ENCODE results near the gene ABCC9.

DNA sequence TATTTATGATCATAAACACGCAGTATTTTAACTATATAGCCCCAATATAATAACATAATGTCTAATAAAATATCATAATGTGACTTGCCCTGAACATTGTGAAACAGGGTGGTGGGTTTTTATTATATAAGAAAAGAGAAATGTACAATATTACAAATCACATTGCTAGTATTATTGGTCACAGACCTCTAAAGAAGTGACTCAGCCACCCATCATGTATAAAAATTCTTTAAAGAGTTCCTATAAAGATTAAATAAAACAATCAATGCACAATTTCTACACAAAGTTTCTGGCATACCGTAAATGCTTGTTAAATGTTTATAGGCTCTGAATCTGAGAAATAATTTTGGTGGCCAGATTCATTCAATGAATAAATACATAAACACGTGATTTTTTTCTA, 28.9 kb downstream of the ABCC9 start:
- TF ChIP-seq BHLHE40 (IDR thresholded peaks at IDR 0.05; ENCODE audit: borderline replicate concordance) (no peak), ARNT (IDR thresholded peaks at IDR 0.05) (no peak), FOXK2 (IDR thresholded peaks at IDR 0.05) (no peak), FOXM1 (IDR thresholded peaks at IDR 0.05; ENCODE audit: borderline replicate concordance) (no peak), ELF4 (IDR thresholded peaks at IDR 0.05) (no peak), TARDBP (IDR thresholded peaks at IDR 0.05) (no peak), SP1 (IDR thresholded peaks at IDR 0.05) (no peak), FOXA1 (IDR thresholded peaks at IDR 0.05) (no peak), ZNF384 (IDR thresholded peaks at IDR 0.05) (no peak), CTBP1 (IDR thresholded peaks at IDR 0.05; ENCODE audit: borderline replicate concordance) (no peak), HDGF (IDR thresholded peaks at IDR 0.05; ENCODE audit: borderline replicate concordance) (no peak), LEF1 (IDR thresholded peaks at IDR 0.05; ENCODE audit: borderline replicate concordance) (no peak), SUZ12 (IDR thresholded peaks at IDR 0.05) (no peak), L3MBTL2 (conservative IDR thresholded peaks at IDR 0.05) (no peak)

Measured in HEK293T (cell line).